Activated T-cell treated with anti-CD3 and anti-CD28 coated beads for 24 hours (primary cell): ENCODE results near the gene PIGA.

ENCODE experiments used
- DNase-seq: peaks from one replicate; pipeline ENCODE4 v3.0.0-alpha.2; 2020; ENCODE audit warnings: low read depth

The PIGA gene

GRCh38 chrX:15335135-15336022, at the start of gene PIGA:
Gene PIGA (minus strand): TSS chrX:15335523. CDS start chrX:15331930, 3,593 bp downstream.
- DNase-seq = peak; percentile 82

DNA sequence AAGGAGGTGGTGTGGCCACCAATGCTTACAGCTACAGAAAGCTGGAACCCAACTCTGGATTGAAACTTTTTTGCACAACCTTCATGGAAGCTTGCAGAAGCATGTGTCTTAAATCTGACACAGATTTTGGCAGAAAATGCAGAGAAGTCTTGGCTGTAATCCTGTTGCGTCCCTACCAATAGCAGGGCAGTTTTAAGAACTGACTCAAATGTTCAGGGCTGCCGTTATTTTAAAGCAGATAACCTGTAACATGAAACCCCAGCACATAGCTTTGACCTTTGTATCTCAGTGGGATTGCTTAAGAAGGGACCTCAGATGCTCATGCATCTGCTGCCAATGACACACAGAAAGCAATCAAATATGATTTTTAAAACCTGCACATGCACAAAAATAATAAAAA, 49.0 kb upstream of the PIGA start, which contains the start of gene VEGFD:
TSS of gene VEGFD (minus strand) at position 110 of the 400 bp plus-strand sequence. CDS start 467 bp downstream, outside the sequence.
- no peak for DNase-seq

DNA sequence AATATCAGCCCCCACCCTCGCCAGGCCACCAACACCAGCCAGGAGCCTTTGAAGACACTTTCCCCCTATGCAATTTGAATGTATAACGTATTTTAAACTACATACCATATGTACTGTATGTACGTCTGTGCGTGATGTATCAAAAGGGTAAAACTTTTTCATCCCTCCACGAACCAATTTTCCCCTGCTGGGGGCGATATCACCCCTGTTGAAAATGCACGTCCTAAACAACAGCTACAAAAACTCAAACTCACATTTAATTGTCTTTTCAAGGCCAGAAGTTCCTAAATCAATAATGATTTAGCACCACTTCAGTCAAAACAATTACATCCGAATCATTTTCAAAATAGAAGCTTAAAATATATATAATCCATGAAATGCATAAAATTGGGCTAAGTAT, 47.5 kb upstream of the PIGA start:
- no peak for DNase-seq

DNA sequence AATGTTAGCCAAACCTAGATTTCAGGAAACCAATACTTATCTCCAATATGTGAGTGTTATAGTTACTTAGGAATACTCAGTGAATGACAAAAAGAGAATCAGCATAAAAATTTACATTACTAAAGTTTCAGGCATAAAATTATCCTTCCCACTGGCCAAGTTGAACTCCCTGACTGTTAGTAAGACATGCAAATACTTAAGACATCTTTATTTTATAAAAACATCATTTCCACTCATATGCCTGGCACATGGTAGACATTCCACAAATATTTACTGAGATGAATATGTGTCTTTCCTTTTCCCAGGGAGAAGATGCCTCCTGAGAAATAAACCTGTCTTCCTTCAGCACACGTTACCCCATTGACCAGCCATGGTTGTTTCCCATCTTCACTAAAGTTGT, 41.6 kb upstream of the PIGA start:
- DNase-seq = no peak

DNA sequence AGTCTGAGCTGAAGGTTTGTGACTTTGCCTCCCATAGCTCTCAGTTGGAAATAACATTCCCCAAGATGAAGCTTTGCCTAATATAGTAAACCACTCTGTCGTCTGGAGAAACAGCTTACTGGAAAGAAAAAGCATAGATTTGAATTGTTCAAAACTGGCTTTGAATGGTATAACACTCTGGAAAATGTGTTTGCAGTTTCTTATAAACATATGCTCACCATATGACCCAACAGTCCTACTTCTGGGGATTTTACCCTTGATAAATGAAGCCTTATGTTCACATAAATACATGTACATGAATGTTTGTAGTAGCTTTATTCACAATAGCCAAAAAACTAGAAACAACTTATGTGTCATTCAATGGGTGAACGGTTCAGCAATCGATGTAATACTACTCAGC, 38.7 kb upstream of the PIGA start:
- no peak for DNase-seq

DNA sequence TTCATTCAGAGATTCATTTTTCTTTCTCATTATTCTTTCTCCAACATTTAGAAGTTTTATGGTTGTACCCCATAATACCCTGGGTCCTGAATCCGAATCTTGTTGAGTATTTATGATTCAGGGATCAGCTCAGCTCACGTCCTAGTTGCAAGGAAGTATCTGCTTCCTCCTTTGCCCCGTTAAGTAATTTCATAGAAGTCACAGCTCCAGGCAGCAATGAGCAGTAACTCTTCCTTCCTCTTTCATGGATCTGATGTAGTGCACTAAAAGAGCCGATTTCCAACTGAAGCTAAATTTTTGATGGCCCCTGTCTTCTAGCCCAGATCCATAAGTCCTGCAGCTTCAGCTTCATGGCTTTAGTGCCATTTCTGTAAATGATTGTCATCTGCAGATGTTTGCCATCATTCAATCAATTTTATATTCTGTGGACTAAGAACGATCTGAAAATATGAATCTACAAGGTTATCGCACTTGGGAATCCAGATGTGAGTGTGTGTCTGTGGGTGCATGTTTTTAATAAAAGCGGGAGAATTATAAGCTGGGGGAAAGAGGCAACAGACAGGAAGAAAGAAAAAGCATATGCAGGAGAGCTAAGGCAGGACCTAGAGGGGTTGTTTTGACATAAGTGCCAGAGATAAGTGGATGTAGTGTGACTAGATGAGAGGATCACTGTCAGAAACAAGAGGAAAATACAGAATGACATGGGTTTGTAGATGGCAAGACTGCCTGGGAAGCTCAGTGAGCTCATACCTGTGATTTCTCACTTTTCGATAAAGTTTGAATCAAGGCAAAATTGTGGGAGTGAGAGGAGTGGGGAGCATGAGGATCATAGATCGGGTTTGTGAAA, 31.4 kb upstream of the PIGA start:
- no peak for DNase-seq

DNA sequence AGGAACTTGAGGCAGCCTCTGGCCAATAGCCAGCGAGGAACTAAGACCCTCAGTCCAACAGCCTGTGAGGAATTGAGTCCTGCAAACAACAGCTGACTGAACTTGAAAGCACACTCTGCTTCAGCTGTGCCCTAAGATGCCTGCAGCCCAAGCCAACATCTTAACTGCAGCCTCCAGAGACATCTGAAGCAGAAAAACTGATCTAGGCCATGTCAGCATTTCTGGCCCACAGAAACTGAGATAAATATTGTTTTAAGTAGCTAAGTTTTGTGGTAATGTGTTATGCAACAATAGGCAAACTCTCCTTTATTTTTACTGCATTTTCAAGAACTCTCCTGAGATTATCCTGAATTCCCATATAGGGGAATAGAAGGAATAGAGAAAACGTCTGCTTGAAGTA, 24.4 kb upstream of the PIGA start:
- no peak for DNase-seq

- no peak for DNase-seq
Measured at GRCh38 chrX:15358533-15358932, 23.2 kb upstream of the PIGA start.

DNA sequence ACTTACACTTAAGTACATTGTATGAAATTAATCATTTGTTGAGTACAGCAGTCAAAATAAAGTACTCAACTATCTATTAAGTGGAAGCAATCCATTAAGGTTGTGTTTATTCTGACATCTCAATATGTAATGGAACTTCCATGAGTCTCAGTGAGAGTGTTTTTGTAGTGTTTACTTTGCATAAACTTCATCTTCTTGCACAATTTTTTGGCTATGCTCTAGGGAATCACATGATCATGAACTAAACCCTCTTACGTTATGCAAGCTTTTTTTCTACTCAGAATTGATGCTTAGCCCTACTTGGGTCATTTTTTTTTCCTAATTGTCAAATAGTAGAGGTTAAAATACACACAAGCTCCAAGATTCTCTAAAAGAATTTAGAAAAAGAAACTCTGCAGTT, 21.1 kb upstream of the PIGA start:
- no peak for DNase-seq

DNA sequence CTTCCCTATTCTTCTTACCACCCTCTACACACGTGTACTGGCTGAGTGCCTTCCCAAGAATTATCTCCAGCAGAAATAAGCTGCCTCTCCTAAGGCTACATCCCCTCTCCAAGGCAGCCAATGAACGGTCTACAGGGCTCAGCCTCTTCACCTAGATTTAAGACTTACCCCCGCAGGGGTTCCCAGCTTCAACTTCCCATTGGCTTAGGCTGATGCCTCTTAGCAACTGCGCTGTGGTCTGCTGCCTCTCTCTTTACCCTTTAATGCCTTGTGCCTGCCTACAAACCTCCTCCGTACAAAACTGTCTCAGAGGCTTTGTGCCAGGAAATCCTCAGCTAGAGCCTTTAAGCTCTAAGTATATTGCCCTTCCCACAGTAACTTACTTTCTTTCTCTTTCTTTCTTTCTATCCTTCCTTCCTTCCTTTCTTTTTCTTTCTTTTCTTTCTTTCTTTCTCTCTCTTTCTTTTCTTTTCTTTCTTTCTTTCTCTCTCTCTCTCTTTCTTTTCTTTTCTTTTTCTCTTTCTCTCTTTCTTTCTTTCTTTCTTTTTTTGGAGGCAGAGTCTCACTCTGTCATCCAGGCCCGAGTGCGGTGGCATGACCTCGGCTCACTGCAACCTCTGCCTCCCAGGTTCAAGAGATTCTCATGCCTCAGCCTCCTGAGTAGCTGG, 15.1 kb upstream of the PIGA start:
- DNase-seq = no peak

- no peak for DNase-seq
Measured at GRCh38 chrX:15349046-15349445, 13.7 kb upstream of the PIGA start.

DNA sequence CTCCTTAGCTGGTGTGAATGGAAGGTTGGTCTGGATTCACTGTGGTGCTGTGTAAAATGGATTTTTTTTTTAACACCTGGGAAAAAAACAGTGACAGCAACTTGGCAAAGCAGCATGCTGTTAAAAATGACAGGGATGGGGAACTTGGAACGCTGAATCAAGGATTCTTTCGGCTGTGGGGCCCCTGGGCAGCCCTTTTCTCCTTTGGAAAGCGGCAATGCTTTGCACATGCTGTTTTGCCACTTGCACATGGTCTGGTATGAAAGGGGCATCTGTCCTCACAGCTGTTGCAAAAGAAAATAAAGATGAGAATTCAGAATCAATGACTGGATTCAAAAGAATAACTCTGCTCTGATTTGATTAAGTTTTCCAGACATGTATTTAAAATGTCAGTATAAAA, 10.7 kb upstream of the PIGA start:
- DNase-seq = no peak

- no peak for DNase-seq
Measured at GRCh38 chrX:15344106-15344505, 8.8 kb upstream of the PIGA start.

DNA sequence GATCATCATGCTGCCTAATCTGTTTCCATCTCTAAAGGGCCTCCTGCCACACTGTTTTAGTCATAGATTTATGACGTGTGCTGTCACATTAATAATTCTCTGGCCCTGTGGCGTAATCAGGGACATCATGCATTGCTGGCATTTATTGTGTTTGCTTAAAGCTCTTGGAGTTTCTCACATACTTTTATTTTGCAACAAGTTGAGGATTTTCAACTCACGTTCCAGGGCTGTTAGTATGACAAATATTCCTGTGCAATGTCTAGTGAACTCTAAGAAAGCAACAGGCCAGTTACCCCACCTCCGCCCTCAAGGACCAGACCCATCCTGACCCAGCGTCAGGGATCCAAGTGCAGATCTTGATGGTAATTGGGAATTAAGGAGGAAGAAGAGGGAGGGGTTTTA, 7.8 kb upstream of the PIGA start:
- no peak for DNase-seq

DNA sequence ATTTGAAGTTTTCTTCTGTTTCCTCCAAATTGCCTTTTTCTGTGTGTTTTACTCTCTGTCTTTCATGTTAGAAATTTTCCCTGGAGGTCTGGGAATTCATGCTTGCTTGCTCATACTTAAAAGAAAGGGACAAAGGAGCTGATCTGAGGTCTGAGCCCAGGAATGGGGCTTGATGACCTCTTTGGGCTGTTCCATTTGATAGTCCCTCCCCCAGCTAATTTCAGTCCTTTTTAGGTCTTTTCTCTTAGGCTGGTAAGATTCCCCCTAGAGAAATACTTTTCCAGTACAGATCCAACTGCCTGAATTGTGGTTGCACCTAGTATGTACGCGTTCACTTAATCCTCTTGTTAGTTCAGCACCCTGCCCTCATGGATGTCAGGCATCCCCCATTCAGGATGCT, 5.5 kb upstream of the PIGA start:
- no peak for DNase-seq

- DNase-seq = no peak
Measured at GRCh38 chrX:15336023-15336413, 695 bp upstream of the PIGA start.

DNA sequence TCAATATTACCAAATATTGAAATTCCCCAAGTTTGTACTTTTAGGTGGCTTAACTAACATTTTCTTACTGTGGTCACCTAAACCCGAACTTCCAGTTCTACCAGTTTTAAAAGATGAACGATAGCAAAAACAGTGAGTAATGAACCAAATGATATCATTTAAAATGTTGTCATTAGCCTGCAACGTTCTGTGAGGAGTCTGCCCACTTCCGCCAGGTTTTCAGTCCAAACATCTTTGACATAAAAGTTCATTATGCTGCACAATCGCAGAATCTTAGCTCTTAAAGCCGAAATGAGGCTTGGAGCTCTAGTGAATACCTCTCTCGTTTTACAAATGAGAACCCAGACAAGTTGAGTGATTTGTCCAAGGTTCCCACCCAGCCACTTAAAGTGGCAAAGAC, 762 bp downstream of the PIGA start:
- no peak for DNase-seq

GRCh38 chrX:15328821-15329220, 6.5 kb downstream of the PIGA start:
- no peak for DNase-seq

DNA sequence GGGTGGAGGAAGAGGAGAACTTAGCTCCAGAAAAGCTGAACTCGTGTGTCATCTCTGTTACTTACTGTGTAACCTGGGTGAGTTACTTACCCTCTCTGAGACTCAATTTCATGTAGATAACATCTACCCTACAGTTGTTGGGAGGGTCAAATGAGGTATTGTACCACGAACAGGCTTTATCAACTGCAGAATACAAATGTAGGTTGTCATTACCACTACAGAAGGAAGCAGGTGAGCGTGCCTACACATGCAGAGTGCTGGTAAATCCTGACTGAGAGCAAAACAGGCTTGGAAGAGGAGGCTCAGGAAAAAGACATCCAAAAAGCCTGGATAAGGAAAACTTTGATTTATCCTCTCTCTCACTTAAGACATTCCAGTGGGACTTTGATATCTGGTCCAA, 7.2 kb downstream of the PIGA start:
- DNase-seq = no peak

- DNase-seq = no peak
Measured at GRCh38 chrX:15322472-15322871, 12.9 kb downstream of the PIGA start.

- no peak for DNase-seq
Measured at GRCh38 chrX:15322072-15322471, 13.3 kb downstream of the PIGA start.

DNA sequence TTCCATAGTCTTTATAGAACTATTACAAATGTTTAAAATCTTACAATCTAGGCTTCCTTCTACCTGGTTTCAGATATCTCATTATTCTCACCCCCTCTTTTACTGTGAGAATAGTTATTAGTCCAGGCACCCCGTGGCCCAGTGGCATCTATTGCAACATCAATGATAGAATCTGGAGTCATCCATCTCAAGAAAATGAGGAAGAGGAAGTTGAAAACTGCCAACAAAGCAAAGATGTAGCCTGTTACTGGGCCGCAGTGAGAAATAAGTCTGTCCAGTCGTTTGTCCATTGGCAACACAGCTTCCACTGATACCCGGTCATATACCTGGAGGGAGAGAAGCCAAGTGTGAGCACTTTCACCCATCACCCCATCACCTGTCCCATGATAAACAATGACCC, 13.9 kb downstream of the PIGA start:
- DNase-seq = no peak

GRCh38 chrX:15320297-15320696, 15.0 kb downstream of the PIGA start:
- DNase-seq = no peak
